ENCODE results near the gene RGS1. TPM values are rescaled to one million over a fixed set of nuclear protein-coding genes. Genes with fewer than 3 reads are reported as not detected.

RGS1 gene
- total and polyA plus RNA-seq, 9 of the 15 experiments (the other 6 are each of a cell fraction or from before 2014, with no cell fraction given), result not detected

- TF ChIP-seq ZNF699 (CRISPR knock-in tag; IDR thresholded peaks at IDR 0.05; ENCODE audit: insufficient replicate concordance), result no peak
Measured at GRCh38 chr1:192547501-192547900, 28.1 kb upstream of the RGS1 start (continued).

- Histone ChIP-seq H3K4me2 (ENCODE audit: insufficient read depth, low read length) (no peak overlapping the region), H3K27me3 (ENCODE audit: control insufficient read depth in 2 of 2, insufficient read depth in 2 of 2, low read length in 2 of 2) (no peaks in the 10 kb centered on the region), H3K79me2 (ENCODE audit: control insufficient read depth, insufficient read depth, low read length) (no peaks in the 10 kb centered on the region), H3K4me3 (no peak overlapping the region), H3K9me1 (ENCODE audit: control insufficient read depth, insufficient read depth, low read length) (no peaks in the 10 kb centered on the region), H3K9me3 (replicated peaks; ENCODE audit: control insufficient read depth, insufficient read depth, low read depth, low read length) (no peaks in the 10 kb centered on the region; the same call in 1 of the 2 replicates), H4K20me1 (replicated peaks; ENCODE audit: control insufficient read depth, insufficient read depth, low read length) (no peaks in the 10 kb centered on the region), H3K27ac (ENCODE audit: extremely low read depth, low read depth, low read length) (no peak overlapping the region), H2AFZ (ENCODE audit: low read depth, low read length) (no peak overlapping the region), H3K9ac (ENCODE audit: insufficient read depth in 1 of 2, low read depth in 2 of 2, low read length in 2 of 2) (no peak overlapping the region), H3K36me3 (ENCODE audit: control insufficient read depth, insufficient read depth, low read length) (no peaks in the 10 kb centered on the region), H3K4me1 (replicated peaks in 1 of 2; ENCODE audit: control insufficient read depth in 2 of 2, insufficient read depth in 2 of 2, low read length in 2 of 2) (no peaks in the 10 kb centered on the region)
- no peak for DNase-seq (ENCODE audit: extremely low read depth in 1 of 4, low spot score in 3 of 4)
- no peak for ATAC-seq
- TF ChIP-seq ETV1 (tag; conservative IDR thresholded peaks at IDR 0.05; ENCODE audit: low read depth), result no peak
- no peak for TF ChIP-seq ZNF644 (tag; IDR thresholded peaks at IDR 0.05; ENCODE audit: low read depth)
- TF ChIP-seq MEIS2 (IDR thresholded peaks at IDR 0.05; ENCODE audit: partially characterized antibody), result no peak
- TF ChIP-seq, protein P1, sequence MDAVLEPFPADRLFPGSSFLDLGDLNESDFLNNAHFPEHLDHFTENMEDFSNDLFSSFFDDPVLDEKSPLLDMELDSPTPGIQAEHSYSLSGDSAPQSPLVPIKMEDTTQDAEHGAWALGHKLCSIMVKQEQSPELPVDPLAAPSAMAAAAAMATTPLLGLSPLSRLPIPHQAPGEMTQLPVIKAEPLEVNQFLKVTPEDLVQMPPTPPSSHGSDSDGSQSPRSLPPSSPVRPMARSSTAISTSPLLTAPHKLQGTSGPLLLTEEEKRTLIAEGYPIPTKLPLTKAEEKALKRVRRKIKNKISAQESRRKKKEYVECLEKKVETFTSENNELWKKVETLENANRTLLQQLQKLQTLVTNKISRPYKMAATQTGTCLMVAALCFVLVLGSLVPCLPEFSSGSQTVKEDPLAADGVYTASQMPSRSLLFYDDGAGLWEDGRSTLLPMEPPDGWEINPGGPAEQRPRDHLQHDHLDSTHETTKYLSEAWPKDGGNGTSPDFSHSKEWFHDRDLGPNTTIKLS (IDR thresholded peaks at IDR 0.05; ENCODE audit: borderline replicate concordance, low read depth), result no peak
- no peak for TF ChIP-seq DLX4 (CRISPR knock-in tag; IDR thresholded peaks at IDR 0.05)
- no peak for TF ChIP-seq ESRRA (IDR thresholded peaks at IDR 0.05; ENCODE audit: borderline replicate concordance, low read depth)
- TF ChIP-seq FOXK1 (CRISPR knock-in tag; IDR thresholded peaks at IDR 0.05; ENCODE audit: borderline replicate concordance), result no peak
- no peak for TF ChIP-seq NCOR1 (IDR thresholded peaks at IDR 0.05)
- TF ChIP-seq DPF2 (IDR thresholded peaks at IDR 0.05), result no peak
- TF ChIP-seq PHB (CRISPR knock-in tag; IDR thresholded peaks at IDR 0.05), result no peak
- WGBS (ENCODE audit: insufficient coverage, low coverage, missing lambda C conversion rate), result 5% methylated on average over 3 of the region's 3 CpGs
- in situ Hi-C loops (cut with MboI) (no loop called here), intact Hi-C loops (cut with micrococcal nuclease) (no loop called here)
- no peak for FAIRE-seq
- POLR2A ChIA-PET, result interaction anchor here (0.8 kb wide), 1 partner anchor 21 kb away, joined by 3 read pairs; no protein-coding TSS in a partner anchor
- CTCF ChIA-PET (ENCODE audit: low intra/inter-chr PET ratio), result no interaction called here
- BruUV-seq (replicated peaks), result no TSS peak
Measured at GRCh38 chr1:192549937-192550336, 25.6 kb upstream of the RGS1 start.

Measured in K562 (cell line).